NCI-H1105 (cell line): ENCODE data around the gene SPTBN4.
"Not testable (repeated sequence)": the region's sequence is repeated elsewhere in the genome, so short reads cannot be mapped to it uniquely, and the experiment has no call there.

ENCODE experiments used
- DNase-seq: peaks from one replicate; lab custom pipeline; 2025; lab: John Stamatoyannopoulos, UW

The SPTBN4 gene

DNA sequence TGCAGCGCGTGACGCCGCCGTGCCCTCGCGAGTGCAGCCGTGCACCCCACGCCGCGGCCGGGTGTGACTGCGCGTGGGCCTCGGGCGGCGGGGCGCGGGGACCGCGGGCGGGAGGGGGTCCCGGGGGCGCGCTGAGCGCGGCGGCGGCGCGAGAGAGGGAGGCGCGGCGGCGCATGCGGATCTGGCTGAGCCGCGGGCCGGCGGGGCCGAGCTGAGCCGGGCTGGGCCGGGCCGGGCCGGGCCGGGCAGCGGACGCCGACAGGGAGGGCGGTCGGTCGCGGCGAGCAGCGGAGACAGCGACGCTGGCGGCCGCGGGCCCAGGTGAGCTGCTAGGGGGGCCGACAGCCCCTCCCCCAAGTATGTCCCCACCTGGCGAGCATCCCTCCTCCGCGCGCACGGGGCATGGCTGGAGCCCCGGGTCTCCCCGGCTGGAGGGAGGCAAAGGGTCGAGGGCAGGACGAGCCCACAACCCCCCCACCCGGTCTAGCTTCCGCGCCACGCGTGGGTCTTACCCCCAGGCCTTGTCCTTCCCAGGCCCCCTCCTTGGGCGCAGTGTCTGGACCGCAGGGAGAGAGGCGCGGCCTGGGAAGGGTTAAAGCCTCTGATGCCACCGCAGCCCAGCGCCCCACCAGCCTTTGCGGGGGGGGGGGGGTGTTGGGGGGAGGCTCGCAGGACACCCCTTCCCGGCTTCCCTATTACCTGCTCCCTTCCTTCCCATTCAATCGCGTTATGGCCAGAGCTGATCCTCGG lies at the start of gene SPTBN4:
Gene SPTBN4, plus strand, starts transcription at position 17 of the 750 bp plus-strand sequence. CDS start 5,621 bp downstream, outside the sequence.
- DNase-seq = no peak

DNA sequence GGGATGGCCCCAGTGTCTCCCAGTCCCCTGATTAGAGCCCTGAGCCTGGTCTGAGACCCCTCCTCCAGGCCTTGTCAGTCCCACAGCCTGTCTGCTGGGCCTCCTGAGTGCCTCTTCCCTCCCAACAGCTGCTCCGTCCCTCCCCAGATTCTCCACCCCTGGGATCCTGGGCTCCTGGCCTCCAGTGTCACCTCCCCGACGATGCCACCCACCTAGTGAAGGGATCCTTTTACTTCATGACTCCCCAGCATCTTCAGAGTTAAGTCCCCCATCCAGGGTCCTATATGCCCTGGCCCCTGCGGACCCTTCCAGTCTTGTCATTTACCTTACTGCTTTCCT lies 49.2 kb upstream of the SPTBN4 start:
- no peak for DNase-seq

DNA sequence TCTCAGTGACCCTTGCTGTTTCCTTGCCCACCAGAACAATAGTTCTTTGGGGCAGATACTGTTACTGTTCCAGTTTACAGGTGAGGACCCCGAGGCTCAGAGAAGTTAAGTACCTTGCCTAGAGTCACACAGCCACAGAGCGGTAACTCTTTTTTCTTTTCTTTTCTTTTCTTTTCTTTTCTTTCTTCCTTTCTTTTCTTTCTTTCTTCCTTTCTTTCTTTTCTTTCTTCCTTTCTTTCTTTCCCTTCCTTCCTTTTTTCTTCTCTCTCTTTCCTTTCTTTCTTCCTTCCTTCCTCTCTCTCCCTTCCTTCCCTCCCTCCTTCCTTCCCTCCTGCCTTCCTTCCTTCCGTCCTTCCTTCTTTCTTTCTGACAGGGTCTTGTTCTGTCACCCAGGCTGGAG lies 48.8 kb upstream of the SPTBN4 start:
- no peak for DNase-seq

DNA sequence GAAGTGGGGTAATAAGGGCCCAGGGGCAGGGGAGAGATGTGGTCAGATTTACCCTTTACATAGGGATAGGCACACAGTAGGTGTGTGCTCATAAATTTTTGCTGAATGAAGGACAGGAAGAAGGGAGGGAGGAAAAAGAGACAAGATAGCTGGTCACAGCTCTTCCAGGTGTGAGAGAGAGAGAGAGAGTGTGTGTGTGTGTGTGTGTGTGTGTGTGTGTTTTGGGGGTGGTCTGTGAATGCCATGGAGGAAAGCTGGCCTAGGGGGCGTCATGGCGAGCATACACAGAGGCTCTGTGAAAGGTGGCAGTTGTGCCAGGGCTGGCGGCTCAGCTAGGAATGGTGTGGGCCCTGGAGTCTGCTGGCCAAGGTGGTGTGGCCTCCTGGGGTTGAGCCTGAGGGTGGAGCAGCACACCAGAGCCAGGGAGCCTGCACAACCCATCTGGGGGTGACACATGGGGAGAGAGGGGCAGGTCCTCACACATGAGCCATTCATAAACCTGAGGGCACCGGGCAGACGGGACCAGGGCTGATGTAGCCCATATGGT lies 47.7 kb upstream of the SPTBN4 start:
- DNase-seq = no peak

DNA sequence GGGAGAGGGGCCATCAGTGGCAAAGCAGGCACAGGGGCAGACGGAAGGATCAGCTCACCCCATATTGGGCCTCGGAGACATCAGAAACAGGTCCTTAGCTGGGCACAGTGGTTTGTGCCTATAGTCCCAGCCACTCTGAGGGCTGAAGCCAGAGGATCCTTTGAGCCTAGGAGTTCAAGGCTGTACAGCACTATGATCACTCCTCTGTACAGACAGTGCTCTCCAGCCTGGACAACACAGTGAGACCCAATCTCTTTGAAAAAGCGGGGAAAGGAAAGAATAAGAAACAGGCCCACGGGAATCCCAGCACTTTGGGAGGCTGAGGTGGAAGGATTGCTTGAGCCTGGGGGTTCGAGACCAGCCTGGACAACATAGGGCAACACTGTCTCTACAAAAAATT lies 47.0 kb upstream of the SPTBN4 start:
- no peak for DNase-seq

DNA sequence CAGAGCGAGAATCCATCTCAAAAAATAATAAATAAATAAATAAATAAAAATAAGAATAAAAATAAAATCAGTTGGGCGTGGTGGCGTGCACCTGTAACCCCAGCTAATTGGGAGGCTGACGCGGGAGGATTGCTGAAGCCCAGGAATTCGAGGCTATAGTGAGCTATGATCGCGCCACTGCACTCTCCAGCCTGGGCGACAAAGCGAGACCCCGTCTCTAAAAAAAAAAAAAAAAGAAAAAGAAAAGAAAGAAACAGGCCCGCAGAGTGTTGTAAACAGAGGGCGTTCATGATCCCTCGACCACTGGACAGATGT lies 46.4 kb upstream of the SPTBN4 start:
- no peak for DNase-seq

DNA sequence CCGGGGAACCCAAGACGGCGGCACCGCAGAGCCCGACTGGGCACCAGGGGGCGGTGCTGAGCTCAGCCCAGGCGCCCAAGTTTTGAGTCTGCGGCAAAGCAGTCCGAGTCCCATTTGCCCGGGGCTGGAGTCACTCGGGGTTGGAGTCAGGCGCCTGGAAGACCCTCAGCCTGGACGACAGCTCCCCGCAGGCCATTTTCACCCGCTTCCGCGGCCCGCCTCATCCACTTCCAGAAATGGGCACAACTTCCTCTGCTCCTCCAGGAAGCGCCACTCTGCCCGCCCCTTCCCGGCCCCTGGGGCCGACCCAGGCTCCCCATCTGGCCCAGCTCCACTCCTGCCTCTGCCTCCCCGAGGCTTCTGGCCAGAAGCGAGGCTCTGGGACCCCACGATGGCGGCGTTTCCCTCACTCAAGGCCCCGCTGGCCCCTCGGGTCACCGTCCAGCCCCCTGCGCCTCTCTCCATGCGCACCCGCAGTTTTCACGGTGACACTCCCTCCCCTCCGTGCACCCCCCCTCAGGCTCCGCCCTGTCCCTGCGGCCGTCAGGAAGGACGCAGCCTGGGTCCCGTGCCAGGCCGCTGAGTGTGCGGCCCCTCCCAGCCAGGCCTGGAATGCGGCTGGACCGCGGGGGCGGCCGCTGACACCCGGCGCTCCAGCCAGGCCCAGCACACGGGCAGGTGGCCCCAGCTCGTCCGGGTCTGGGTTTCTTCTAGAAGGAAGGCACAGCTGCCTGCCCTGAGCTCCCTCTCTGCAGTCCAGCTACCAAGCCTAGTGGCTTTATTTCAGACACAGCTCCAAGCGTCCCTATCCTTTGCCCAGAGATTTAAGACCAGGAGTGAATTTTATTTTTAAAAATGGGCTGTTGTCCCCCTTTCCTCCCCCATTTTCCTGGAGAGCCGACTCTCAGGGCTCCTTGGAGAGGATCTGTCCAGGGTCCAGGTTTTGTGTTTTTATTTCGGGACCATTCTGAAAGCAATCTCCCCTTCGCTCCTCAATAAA lies 45.7 kb upstream of the SPTBN4 start:
- peak; percentile 71 for DNase-seq

GRCh38 chr19:40421993-40422747 lies 44.6 kb upstream of the SPTBN4 start:
- DNase-seq = no peak

DNA sequence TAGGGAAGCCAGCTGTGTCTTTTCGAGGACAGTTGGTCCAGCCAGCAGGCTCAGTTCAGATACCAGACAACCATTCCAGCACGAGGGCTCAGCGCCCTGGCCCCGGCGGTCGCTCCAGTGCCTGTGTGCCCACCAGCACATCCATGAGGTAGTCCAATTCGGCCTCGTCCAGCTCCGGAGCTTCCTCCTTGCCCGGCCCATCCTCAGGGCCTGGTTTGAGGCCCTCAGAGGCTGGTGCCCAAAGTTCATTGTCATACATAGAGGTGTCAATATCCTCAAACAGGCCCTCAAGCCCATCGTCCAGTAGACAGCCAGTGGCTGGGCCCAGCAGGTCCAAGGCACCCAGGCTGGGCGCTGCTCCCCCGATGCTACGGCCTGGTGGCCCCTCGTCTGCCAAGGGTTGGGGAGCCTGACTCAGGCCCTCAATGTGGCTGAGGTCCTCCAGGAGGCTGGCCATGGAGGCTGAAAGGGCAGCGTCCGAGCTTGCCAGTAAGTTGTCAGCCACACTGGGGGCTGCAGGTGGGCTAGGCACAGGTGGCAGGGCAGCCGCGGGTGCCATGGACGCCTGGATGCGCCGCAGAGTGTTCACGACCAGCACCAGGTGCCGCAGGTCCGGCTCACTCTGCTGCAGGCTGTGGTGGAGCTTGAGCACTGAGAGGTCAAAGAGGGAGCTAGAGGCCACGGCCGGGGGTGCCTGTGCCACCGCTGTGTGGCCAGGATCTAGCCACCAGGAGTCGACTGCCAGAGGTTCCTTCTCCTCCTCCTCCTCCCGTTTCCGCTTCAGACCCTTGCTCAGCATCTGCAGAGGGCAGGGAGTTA lies 43.8 kb upstream of the SPTBN4 start:
- DNase-seq = no peak

GRCh38 chr19:40423938-40424337 lies 42.9 kb upstream of the SPTBN4 start:
- no peak for DNase-seq

DNA sequence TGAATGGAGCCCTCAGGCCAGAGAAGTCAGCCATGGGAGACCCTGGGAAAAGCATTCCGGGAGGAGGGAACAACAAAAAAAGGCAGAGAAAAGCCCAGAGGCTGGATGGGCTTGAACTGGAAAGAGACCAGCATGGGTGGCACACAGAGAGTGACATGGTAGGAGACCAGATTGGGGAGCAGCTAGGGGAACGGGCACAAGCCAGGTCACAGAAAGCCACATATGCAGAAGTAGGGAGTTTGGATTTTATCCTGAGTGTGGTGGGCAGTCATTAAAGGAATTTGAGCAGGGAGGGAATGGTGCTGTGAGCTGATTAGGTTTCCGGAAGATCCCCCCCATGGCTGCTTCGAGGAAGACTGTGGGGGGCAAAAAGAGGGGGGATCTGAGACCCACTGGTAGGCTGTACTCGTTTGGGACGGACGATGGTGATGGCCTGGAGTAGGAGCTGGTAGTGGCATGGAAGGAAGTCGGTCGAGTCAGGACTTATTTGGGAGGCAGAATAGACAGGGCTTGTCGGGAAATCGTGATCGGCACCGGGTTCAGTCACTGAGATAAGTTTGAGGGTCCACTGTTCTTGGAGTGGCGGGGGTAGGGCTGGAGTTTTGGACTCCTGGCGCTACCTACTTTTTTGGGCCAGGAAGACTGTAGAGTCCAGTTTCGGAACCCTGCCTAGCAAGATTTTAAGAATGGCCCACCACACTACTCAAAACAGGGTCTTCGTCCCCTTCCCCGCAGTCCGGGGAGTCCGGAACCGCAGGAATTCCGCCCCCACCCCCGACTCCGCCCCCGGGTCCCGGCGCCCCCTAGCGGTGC lies 42.0 kb upstream of the SPTBN4 start:
- no peak for DNase-seq

GRCh38 chr19:40425450-40426287 lies 41.1 kb upstream of the SPTBN4 start, which contains the start of gene SERTAD1:
SERTAD1 (minus strand) TSS chr19:40425992; CDS start chr19:40423546, 2,446 bp downstream.
- DNase-seq = peak; percentile 98

GRCh38 chr19:40428197-40428596 lies 38.6 kb upstream of the SPTBN4 start:
- not testable (repeated sequence) for DNase-seq

DNA sequence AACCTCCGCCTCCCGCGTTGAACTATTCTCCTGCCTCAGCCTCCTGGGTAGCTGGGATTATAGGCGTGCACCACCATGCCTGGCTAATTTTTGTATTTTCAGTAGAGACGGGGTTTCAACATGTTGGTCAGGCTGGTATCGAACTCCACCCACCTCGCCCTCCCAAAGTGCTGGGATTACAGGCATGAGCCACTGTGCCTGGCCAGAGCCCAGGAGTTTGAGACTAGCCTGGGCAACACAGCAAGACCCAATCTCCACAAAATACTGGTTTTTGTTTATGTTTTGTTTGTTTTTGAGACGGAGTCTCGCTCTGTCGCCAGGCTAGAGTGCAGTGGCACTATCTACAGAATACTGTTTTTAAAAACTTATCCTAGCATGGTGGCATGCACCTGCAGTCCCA lies 36.6 kb upstream of the SPTBN4 start:
- not testable (repeated sequence) for DNase-seq

GRCh38 chr19:40431698-40432097 lies 35.1 kb upstream of the SPTBN4 start:
- no peak for DNase-seq

DNA sequence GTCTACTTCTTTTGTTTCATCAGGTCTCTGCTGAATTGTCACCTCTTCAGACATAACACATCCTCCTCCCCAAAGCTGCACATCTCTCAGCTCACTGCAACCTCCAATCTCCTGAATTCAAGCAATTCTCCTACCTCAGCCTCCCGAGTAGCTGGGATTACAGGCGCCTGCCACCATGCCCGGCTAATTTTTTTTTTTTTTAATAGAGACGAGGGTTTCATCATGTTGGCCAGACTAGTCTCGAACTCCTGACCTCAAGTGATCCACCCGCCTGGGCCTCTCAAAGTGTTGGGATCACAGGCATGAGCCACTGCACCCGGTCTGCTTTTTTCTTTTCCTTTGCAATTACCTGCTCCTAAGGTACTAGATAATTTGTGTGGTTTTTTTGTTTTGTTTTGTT lies 34.0 kb upstream of the SPTBN4 start:
- not testable (repeated sequence) for DNase-seq

DNA sequence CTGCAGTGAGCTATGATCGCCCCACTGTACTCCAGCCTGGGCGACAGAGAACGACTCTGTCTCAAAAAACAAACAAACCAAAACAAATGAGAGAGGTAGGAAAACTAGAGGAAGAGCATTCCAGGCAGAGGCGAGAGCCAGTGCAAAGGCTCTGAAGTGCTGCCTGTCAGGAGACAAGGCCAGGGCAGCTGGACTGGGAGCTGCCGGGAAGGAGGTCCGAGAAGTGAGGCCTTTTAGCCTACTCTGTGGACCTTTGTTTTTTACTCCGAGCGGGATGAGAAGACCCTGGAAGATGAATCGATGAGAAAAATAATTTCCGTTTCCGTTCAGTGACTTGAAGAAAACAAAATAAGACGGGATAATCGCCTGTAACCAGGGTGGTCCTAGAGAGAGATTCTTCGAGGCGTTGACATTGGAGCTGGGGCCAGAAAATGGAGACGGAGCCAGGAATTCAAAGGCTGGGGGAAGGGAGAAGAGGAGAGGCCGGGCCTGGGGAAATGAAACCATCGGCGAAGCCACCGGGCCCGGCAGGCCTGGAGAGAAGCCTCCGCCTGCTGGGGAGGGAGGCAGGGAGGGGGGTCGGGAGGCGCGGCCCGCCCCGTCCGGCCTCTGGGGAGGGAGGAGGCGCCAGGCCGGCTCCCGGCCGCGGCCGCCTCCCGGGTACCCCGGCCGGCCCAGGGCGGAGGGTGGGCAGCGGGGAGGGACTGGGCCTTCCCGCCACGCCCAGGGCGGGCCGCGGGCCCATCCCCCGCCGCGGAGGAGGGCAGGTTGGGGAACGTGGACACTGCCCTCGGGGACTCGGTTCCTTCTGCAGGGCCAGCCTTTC lies 33.2 kb upstream of the SPTBN4 start:
- DNase-seq = peak; percentile 12

- no peak for DNase-seq
Measured at GRCh38 chr19:40438284-40438683, 28.5 kb upstream of the SPTBN4 start.
